ENCODE measurements around the gene GRK3. TPM values are rescaled to one million over a fixed set of nuclear protein-coding genes. Genes with fewer than 3 reads are reported as not detected.
"Not testable (repeated sequence)": the region's sequence is repeated elsewhere in the genome, so short reads cannot be mapped to it uniquely, and the experiment has no call there.

The GRK3 gene
- total RNA-seq, 2 donors from 2014 or later: 6.2 to 9.1 TPM

DNA sequence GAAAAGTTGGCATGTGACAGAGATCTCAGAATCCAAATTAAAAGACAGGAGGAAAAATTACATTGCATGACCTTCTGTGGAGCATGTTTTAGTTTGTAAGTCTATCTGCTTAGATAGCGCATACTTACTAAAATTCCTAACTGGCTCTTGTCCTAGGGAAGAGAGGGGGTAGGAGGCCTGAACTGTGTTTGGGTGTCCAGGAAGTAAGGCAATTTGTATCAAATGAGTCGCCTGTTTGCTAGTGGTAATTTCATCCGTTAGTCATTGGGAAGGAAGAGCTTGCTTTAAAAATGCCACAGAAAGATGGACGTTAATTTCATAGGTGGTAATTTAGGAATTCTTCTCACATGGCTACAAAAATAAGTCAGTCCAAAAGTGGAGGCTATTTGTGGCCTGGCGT, 18.5 kb downstream of the GRK3 start:
- Histone ChIP-seq H3K4me1 (no peaks in the 10 kb centered on the region), H3K27me3 (no peaks in the 10 kb centered on the region), H3K4me3 (no peak overlapping the region), H3K36me3 (no peaks in the 10 kb centered on the region), H3K9me3 (no peaks in the 10 kb centered on the region), H3K27ac (no peak overlapping the region)
- no peak for TF ChIP-seq CTCF (IDR thresholded peaks at IDR 0.05)
- no peak for DNase-seq (ENCODE audit: low spot score)

DNA sequence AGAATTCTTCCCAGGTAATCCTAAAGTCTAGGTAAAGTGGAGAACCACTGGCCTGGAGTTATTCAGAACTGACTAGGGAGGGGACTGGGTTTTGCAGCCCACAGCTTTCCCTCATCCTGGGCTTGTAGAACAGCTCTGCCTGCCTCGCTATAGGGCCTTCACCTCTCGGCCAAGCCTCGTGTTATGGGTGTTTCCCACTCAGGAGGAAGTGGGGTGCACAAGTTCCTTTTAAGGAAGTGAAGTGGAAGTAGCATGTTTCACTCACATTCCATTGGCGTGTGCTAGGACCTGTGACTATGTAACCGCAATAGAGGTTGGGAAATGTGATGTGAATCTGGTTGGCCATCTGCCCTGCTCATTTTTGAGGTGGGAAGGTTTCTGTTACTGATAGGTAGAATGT, 20.5 kb downstream of the GRK3 start:
- H3K9me3 ChIP-seq; H3K36me3 ChIP-seq; H3K4me1 ChIP-seq; H3K27ac ChIP-seq; H3K27me3 ChIP-seq; H3K4me3 ChIP-seq; DNase-seq (ENCODE audit: low spot score): not testable (repeated sequence)

- not testable (repeated sequence) for H3K36me3 ChIP-seq
Observed at GRCh38 chr22:25589664-25590063, 25.2 kb downstream of the GRK3 start.

DNA sequence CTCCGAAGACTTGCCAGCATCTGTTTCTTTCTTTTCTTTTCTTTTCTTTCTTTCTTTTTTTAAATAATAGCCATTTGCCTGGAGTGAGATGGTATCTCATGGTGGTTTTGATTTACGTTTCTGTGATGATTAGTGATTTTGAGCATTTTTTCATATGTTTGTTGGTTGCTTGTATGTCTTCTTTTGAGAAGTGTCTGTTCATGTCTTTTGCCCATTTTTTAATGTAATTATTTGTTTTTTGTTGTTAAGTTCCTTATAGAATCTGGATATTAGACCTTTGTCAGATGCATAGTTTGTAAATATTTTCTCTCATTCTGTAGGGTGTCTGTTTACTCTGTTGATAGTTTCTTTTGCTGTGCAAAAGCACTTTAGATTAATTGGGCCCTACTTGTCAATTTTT, 28.8 kb downstream of the GRK3 start:
- not testable (repeated sequence) for H3K36me3 ChIP-seq; H3K27me3 ChIP-seq; H3K4me1 ChIP-seq; DNase-seq (ENCODE audit: low spot score); H3K27ac ChIP-seq; H3K4me3 ChIP-seq; H3K9me3 ChIP-seq

More at GRCh38 chr22:25589664-25590063, 25.2 kb downstream of the GRK3 start:
- not testable (repeated sequence) for H3K4me1 ChIP-seq; H3K9me3 ChIP-seq; H3K27me3 ChIP-seq; DNase-seq (ENCODE audit: low spot score); H3K27ac ChIP-seq; H3K4me3 ChIP-seq

- Histone ChIP-seq H3K4me3 (no peak overlapping the region), H3K4me1 (no peaks in the 10 kb centered on the region), H3K9me3 (no peaks in the 10 kb centered on the region), H3K27me3 (no peaks in the 10 kb centered on the region), H3K27ac (no peak overlapping the region), H3K36me3 (no peaks in the 10 kb centered on the region)
- TF ChIP-seq CTCF (IDR thresholded peaks at IDR 0.05): no peak
- no peak for DNase-seq (ENCODE audit: low spot score)
Observed at GRCh38 chr22:25598609-25599008, 34.1 kb downstream of the GRK3 start.

DNA sequence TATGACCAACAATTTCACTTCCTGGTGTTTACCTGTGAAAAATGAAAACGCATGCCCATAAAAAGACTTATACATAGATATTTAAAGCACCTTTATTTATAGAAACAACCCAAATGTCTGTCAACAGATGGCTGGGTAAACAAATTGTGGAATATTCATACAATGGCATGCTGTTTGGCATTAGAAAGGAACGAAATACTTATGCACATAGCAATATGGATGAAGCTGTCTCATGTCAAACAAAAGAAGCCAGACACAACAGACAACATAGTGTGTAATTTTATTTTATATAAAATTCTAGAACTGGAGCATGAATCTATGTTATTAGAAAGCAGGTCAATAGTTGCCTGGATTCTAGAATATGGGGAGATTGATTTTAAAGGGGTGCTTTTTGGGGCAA, 38.0 kb downstream of the GRK3 start:
- Histone ChIP-seq H3K9me3 (no peaks in the 10 kb centered on the region), H3K27me3 (no peaks in the 10 kb centered on the region), H3K4me3 (no peak overlapping the region), H3K4me1 (no peaks in the 10 kb centered on the region), H3K36me3 (no peaks in the 10 kb centered on the region), H3K27ac (no peak overlapping the region)
- no peak for TF ChIP-seq CTCF (IDR thresholded peaks at IDR 0.05)
- DNase-seq (ENCODE audit: low spot score): no peak

DNA sequence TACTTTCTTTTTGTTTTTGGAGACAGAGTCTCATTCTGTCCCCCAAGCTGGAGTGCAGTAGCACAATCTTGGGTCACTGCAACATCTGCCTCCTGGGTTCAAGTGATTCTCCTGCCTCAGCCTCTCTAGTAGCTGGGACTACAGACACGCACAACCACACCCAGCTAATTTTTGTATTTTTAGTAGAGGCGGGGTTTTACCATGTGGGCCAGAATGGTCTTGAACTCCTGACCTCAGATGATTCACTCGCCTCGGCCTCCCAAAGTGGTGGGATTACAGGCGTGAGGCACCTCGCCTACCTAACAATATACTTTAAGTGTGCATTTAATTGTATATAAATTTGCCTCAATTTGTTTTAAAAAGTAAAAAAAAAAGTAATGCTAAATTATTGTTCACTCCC, 38.4 kb downstream of the GRK3 start:
- Histone ChIP-seq H3K36me3 (no peaks in the 10 kb centered on the region), H3K27ac (no peak overlapping the region), H3K4me3 (no peak overlapping the region), H3K27me3 (no peaks in the 10 kb centered on the region), H3K9me3 (no peaks in the 10 kb centered on the region), H3K4me1 (no peaks in the 10 kb centered on the region)
- TF ChIP-seq CTCF (IDR thresholded peaks at IDR 0.05): no peak
- DNase-seq (ENCODE audit: low spot score): no peak

DNA sequence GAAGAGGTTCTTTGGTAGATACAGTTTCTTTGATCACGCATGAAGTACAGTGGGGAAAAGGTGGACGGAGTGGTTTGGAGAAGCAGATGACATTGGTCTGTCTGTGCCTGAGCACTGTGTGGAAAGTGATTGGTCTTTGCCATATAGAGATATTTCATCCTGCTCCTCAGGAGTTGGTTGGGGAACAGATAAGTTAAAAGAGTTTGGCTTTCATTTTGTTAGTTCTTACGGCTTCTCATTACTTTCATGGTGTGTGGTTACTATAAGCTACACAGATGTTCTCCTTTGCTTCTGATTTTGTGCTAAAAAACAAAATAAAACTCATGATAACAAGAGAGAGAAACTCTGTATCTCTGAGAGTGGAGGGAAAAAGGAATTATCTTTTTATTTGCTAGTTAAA, 40.7 kb downstream of the GRK3 start:
- not testable (repeated sequence) for DNase-seq (ENCODE audit: low spot score); H3K9me3 ChIP-seq; H3K36me3 ChIP-seq; H3K4me3 ChIP-seq; H3K27me3 ChIP-seq; H3K27ac ChIP-seq; H3K4me1 ChIP-seq

DNA sequence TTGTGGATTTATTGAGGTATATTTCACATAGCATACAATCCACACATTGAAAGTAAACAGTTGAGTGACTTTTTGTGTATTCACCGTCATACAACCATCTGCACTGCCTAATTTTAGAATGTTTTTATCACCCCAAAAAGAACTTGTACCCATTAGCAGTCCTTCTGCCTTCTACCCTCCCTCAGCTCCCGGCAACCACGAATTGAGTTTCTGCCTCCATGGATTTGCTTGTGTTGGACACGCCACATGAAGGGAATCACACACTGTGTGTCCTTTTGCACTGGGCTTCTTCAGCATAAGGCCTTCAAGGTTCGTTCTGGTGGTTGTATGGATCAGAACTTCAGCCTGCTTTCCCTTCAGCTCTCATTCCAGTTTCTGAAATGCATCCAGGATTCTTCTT, 41.1 kb downstream of the GRK3 start:
- H3K4me1 ChIP-seq; H3K36me3 ChIP-seq; H3K27me3 ChIP-seq; DNase-seq (ENCODE audit: low spot score); H3K4me3 ChIP-seq; H3K9me3 ChIP-seq; H3K27ac ChIP-seq: not testable (repeated sequence)

GRCh38 chr22:25611284-25611683, 46.8 kb downstream of the GRK3 start:
- not testable (repeated sequence) for H3K4me3 ChIP-seq; H3K36me3 ChIP-seq; H3K9me3 ChIP-seq; H3K4me1 ChIP-seq; DNase-seq (ENCODE audit: low spot score); H3K27me3 ChIP-seq; H3K27ac ChIP-seq

DNA sequence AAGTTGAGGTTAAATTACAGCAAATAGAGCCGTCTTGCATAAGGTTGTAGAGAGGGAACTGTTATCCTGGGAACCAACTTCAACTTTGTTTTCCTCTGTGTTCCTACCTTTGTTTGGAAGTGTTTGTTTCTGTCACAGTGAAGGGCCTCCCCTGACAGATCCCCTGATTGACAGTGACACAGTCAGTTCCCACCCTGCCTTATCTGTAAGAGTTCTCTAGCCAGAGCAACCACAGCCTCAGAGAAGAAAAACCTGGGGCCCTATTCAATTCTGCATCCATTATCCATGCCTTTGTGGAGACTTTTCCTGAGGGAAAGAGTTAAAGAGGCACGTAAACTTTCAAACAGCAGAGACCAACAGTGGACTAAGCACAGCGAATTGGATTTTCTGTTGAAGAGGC, 48.7 kb downstream of the GRK3 start:
- not testable (repeated sequence) for H3K27ac ChIP-seq; DNase-seq (ENCODE audit: low spot score); H3K27me3 ChIP-seq; H3K36me3 ChIP-seq; H3K4me3 ChIP-seq; H3K9me3 ChIP-seq; H3K4me1 ChIP-seq

DNA sequence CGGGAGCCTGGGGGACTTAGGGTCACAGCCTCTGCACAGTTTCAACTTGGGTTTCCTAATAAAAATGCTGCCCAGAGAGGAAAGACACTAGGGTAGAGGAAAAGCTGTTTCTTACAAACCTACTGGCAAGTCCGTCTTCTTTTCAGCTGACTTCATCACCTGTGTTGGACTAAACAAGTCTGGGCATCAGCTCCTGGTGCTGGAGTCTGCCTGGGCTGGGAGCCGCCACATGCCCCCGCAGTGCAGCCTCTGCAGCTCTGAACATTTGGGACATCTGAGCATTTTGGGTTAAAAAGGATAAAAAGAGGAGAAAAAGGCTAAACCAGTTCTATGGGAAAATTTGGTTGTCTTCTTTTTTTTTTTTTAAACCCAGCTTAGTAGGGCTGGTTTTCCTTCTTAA, 49.1 kb downstream of the GRK3 start:
- not testable (repeated sequence) for H3K27ac ChIP-seq; H3K36me3 ChIP-seq; H3K4me1 ChIP-seq; H3K9me3 ChIP-seq; H3K27me3 ChIP-seq; H3K4me3 ChIP-seq; DNase-seq (ENCODE audit: low spot score)

Measured in right atrium auricular region (tissue), 2 donors.